UCSD-AML1 (cell line): ENCODE data around the gene CAPN9.
"Not testable (repeated sequence)": the region's sequence is repeated elsewhere in the genome, so short reads cannot be mapped to it uniquely, and the experiment has no call there.

Experiments used
- DNase-seq: peaks from one replicate; lab custom pipeline; 2025; ENCODE audit not compliant: unreplicated experiment; lab: John Stamatoyannopoulos, UW

CAPN9 gene

GRCh38 chr1:230845184-230845583, 98.0 kb downstream of the CAPN9 start:
- not testable (repeated sequence) for DNase-seq

DNA sequence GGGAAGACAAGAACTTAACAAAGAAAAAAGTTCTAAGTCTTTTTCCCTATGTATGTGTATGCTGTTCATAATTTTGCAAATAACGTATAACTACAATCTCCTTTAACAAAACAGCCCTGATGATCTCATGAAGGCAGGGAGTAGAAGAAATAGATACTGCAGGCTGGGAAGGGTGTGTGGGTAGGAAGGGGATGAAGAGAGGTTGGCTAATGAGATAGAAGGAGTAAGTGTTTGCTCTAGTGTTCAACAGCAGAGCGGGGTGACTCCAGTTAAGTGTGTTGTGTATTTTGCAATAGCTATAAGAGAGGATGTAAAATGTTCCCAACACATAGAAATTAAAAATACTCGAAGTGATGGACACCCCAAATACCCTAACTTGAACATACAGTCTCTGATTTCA, 101.0 kb downstream of the CAPN9 start:
- DNase-seq, result no peak

DNA sequence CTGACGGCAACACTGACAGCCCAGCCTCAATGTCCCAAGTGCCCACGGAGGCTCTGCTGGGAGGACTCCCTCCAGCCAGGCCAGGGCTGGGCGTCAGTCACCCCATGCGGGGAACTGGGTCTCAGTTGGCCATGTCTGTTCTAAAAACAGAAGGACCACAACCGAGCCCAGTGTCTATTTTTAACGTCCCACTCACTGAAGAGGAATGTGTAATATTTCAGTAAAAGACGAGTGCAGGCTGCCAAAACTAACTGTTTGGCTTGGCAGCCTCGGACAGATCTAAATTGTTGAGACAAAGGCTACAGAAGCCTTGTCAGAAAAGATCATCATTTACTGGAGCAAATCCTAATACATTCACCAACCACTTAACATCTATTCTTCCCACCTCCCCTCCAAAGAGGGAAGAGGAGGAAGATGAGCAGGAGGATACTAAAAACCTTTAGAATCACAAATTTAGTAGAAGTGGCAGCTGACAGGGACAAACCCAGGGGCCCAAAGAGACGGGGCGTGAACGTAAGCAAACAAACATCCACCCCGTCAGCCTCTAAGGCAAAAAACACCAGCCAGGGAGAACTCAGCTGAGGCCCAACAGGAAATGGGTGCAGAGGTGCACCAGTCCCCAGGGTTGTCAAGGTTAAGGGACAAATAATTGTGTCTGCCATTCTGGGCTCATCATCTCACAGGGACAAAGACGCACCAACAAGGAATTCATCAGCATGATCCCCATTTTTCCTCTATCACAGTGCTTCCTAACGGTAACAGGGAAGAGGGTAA, 102.5 kb downstream of the CAPN9 start:
- DNase-seq, result no peak

DNA sequence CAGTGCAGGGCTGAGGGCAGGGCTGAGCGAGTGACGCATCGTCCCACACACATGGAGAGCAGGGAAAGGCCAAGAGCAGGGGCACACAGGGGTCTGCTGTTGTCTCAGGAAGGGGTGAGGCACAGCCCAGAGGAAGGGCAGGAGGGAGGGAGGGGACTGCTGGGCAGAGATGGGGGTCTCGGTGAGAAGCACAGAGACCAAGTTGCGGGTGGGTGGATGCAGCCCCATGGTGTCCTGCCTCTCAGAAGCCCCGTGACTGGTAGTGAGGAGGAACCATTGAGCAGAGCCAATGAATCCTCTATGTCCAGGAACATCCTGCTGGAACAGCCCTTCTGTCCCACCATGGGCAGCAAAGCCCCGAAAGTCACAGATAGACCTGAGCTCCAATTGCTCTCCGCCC, 103.4 kb downstream of the CAPN9 start:
- DNase-seq, result no peak

DNA sequence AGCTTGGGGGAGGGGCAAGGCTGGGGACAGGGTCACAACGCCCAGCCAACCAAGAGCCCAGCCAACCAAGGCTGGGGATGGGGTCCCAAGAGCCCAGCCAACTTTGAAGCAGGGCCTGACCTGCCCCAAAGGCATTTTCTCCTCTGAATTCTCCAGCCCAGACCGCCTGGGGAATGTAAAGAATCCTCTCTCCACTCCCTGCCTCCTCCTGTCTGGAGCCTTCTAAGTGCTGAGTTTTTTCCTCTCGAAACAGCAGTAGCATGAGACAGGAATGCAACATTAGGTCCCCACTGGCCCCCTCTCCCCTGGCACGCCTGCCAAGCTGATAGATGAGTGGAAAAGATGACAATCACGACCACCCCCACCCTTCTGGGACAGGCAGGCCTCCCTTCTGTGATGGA, 104.1 kb downstream of the CAPN9 start:
- DNase-seq, result no peak
